ENCODE results near the gene TCF21. TPM values are rescaled to one million over a fixed set of nuclear protein-coding genes. Genes with fewer than 3 reads are reported as not detected.

Gene TCF21
- total and polyA plus RNA-seq, 2 of the 4 experiments (the other 2 are of a cell fraction), result 6.6 to 10.0 TPM

DNA sequence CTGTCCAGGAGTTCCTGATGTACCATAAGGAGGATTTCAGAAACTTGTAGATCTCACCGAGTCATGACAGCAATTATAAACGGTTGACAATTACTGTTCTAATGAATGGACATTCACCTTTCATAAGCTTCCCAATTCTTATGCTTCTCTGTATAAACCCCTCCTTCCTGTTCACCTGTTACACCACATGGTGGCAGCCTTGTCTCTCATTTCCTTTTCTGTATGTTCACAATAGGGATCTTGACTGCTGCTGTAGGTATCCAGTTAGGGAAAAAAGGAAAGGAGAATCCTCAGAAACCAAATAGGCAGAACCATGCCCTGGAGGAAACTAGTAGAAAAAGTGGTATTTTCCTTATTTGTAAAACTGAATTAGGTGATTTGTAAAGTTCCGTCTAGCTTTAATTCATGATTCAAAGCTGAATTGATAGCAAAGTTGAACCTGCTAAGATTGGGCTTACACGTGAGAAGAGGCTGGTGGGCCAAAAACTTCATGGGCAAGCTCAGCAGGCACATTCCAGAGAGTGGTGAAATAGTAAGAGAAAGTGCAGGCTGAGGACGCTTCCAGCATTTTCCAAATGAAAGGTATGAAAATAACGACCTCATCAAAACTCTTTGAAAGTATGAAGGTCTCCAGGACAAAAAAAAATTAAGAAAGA, 35.2 kb downstream of the TCF21 start:
- H2AFZ ChIP-seq (replicated peaks; ENCODE audit: low read length, poor library complexity), result no peak overlapping the region
- 90% methylated on average over 2 of the region's 6 CpGs; no CpG with 5 or more reads in 1 of the 2 experiments for WGBS, 2 experiments (ENCODE audit: extremely low coverage in 2 of 2, insufficient read length in 1 of 2)
- H3K4ac ChIP-seq (ENCODE audit: low read depth, low read length), result no peak overlapping the region
- H2AK9ac ChIP-seq (replicated peaks; ENCODE audit: low read depth, low read length, poor library complexity), result no peak overlapping the region
- intact Hi-C loops (cut with micrococcal nuclease) (loop anchor here (1.0 kb wide), 3 partner anchors 49 to 173 kb away; no protein-coding TSS in a partner anchor), dilution Hi-C loops (cut with HindIII; ENCODE audit: low sequenced_read_pairs, unreplicated experiment) (no loop called here), in situ Hi-C loops (cut with MboI; ENCODE audit: low sequenced_read_pairs) (loop anchor here (5.0 to 25.0 kb wide), 3 partner anchors 173 to 962 kb away; no protein-coding TSS in a partner anchor)
- ChIA-PET CTCF (interaction anchor here (0.6 to 6.3 kb wide), 18 partner anchors 20 to 952 kb away, joined by 3 to 88 read pairs (median 4); partner anchors contain the start of gene TBPL1), POLR2A (ENCODE audit: unreplicated experiment) (interaction anchor here (0.6 kb wide), 1 partner anchor 32 kb away, joined by 3 read pairs; no protein-coding TSS in a partner anchor)
- H2BK20ac ChIP-seq (ENCODE audit: low read depth, low read length), result no peak overlapping the region
- no peak overlapping the region for H3K9ac ChIP-seq (ENCODE audit: low read depth, low read length)
- no peak overlapping the region for H4K8ac ChIP-seq (ENCODE audit: low read depth in 2 of 2, low read length in 2 of 2)
- H3K18ac ChIP-seq (ENCODE audit: low read depth, low read length), result no peak overlapping the region
- TF ChIP-seq POLR2A (IDR thresholded peaks at IDR 0.05; ENCODE audit: low read depth, low read length), result peak; percentile 49; the same call in 1 of the 2 replicates
- no peak for TF ChIP-seq CHD1 (IDR thresholded peaks at IDR 0.05; ENCODE audit: low read depth, low read length)
- TF ChIP-seq, protein P1, sequence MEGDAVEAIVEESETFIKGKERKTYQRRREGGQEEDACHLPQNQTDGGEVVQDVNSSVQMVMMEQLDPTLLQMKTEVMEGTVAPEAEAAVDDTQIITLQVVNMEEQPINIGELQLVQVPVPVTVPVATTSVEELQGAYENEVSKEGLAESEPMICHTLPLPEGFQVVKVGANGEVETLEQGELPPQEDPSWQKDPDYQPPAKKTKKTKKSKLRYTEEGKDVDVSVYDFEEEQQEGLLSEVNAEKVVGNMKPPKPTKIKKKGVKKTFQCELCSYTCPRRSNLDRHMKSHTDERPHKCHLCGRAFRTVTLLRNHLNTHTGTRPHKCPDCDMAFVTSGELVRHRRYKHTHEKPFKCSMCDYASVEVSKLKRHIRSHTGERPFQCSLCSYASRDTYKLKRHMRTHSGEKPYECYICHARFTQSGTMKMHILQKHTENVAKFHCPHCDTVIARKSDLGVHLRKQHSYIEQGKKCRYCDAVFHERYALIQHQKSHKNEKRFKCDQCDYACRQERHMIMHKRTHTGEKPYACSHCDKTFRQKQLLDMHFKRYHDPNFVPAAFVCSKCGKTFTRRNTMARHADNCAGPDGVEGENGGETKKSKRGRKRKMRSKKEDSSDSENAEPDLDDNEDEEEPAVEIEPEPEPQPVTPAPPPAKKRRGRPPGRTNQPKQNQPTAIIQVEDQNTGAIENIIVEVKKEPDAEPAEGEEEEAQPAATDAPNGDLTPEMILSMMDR (conservative IDR thresholded peaks at IDR 0.05; ENCODE audit: low read depth, low read length), result peak; percentile 93
- no peak for TF ChIP-seq MAZ (IDR thresholded peaks at IDR 0.05; ENCODE audit: borderline replicate concordance, low read depth, low read length)
- peak; percentile 98 for TF ChIP-seq RAD21 (IDR thresholded peaks at IDR 0.05; ENCODE audit: low read length)
- TF ChIP-seq BHLHE40 (IDR thresholded peaks at IDR 0.05; ENCODE audit: low read depth, low read length), result no peak
- TF ChIP-seq SMC3 (IDR thresholded peaks at IDR 0.05; ENCODE audit: low read depth, low read length), result peak; percentile 99
- no peak for TF ChIP-seq MAFK (IDR thresholded peaks at IDR 0.05; ENCODE audit: low read depth, low read length)
- H3K36me3 ChIP-seq (ENCODE audit: control insufficient read depth, insufficient read depth, low read length), result no peaks in the 10 kb centered on the region
- H4K91ac ChIP-seq (ENCODE audit: insufficient read depth, low read depth, low read length), result no peak overlapping the region
- H3K4me2 ChIP-seq (ENCODE audit: low read depth, low read length), result no peak overlapping the region
- no peak overlapping the region for H2BK5ac ChIP-seq (ENCODE audit: low read depth, low read length, poor library complexity, severe bottlenecking)
- no peaks in the 10 kb centered on the region; the same call in 1 of the 2 replicates for H3K27me3 ChIP-seq (ENCODE audit: control insufficient read depth, insufficient read depth, low read length)
- H3K79me1 ChIP-seq (ENCODE audit: low read depth in 1 of 2, low read length in 2 of 2), result no peaks in the 10 kb centered on the region
- H2BK15ac ChIP-seq (ENCODE audit: low read depth, low read length), result no peak overlapping the region
- H4K5ac ChIP-seq (ENCODE audit: low read depth, low read length), result no peak overlapping the region
- no peaks in the 10 kb centered on the region for H4K20me1 ChIP-seq (ENCODE audit: insufficient read depth, low read length)
- no peak overlapping the region for H3K4me3 ChIP-seq (ENCODE audit: insufficient read depth, low read depth, low read length)
- H3K14ac ChIP-seq (replicated peaks; ENCODE audit: low read depth, low read length), result no peak overlapping the region
- BruUV-seq (replicated peaks), result no TSS peak
- no peak overlapping the region for H3K56ac ChIP-seq (ENCODE audit: extremely low read depth, insufficient read depth, low read length)
- no peaks in the 10 kb centered on the region for H3K9me3 ChIP-seq (ENCODE audit: control insufficient read depth, insufficient read depth, low read length)
- DNase-seq (peak; percentile 84), ATAC-seq (ENCODE audit: low read depth) (peak; percentile 96)
- H3K4me1 ChIP-seq (ENCODE audit: control insufficient read depth, insufficient read depth, low read length), result no peaks in the 10 kb centered on the region; the same call in 1 of the 2 replicates
- H3K27ac ChIP-seq (ENCODE audit: insufficient read depth, low read length), result no peak overlapping the region
- H3K9me1 ChIP-seq (ENCODE audit: insufficient read depth, low read length), result no peaks in the 10 kb centered on the region
- no peak overlapping the region for H2BK120ac ChIP-seq (ENCODE audit: low read depth, low read length)
- no peak overlapping the region for H3K23ac ChIP-seq (ENCODE audit: low read depth, low read length)
- no peak overlapping the region for H2AK5ac ChIP-seq (ENCODE audit: low read depth, low read length)

All from IMR-90 (cell line).